Heart right ventricle (tissue), 16 donors: ENCODE data around the gene MED10. TPM values are rescaled to one million over a fixed set of nuclear protein-coding genes. Genes with fewer than 3 reads are reported as not detected.

Source experiments
- ATAC-seq, 8 donors: fragments of 200-7000 bp; cut with Tn5 transposase; one replicate each; pipeline ENCODE4 v1.9.1; 2020; ENCODE audit warnings: mild to moderate bottlenecking in 8 of 8, moderate library complexity in 8 of 8, moderate number of reproducible peaks in 1 of 8
- DNase-seq, 2 donors: peaks; one replicate each; pipeline ENCODE4 v3.0.0-alpha.2; 2020
- H3K27ac ChIP-seq, 10 donors: fragments of 200-600 bp; sonication (generic) in 2 of 10; one replicate each; pipeline versions ENCODE4 v1.5.0 to v1.8.0; 2020 to 2022; ENCODE audit warnings: mild to moderate bottlenecking in 3 of 10
- H3K27me3 ChIP-seq, 7 donors: fragments of 200-600 bp; one replicate each; pipeline ENCODE4 v1.8.0; 2021 to 2022; ENCODE audit warnings: mild to moderate bottlenecking in 2 of 7
- H3K36me3 ChIP-seq, 9 donors: fragments of 200-600 bp; sonication (generic) in 1 of 9; one replicate each; pipeline versions ENCODE4 v1.5.0 to v1.8.0; 2020 to 2022; ENCODE audit warnings: mild to moderate bottlenecking in 2 of 9
- H3K4me1 ChIP-seq, 9 donors: fragments of 200-600 bp; sonication (generic) in 1 of 9; one replicate each; pipeline versions ENCODE4 v1.5.0 to v1.8.0; 2020 to 2022; ENCODE audit warnings: mild to moderate bottlenecking in 4 of 9
- H3K4me3 ChIP-seq, 10 donors: fragments of 200-600 bp; sonication (generic) in 2 of 10; one replicate each; pipeline versions ENCODE4 v1.5.0 to v1.8.0; 2020 to 2022; ENCODE audit warnings: mild to moderate bottlenecking in 7 of 10, moderate library complexity in 2 of 10
- H3K9me3 ChIP-seq, 11 donors: fragments of 200-600 bp in 10 of 11; sonication (generic) in 2 of 11; one replicate each; pipeline versions ENCODE4 v1.5.0 to v1.8.0; 2013 to 2022; ENCODE audit warnings: mild to moderate bottlenecking in 2 of 11, control low read depth in 1 of 11, moderate library complexity in 1 of 11
- CTCF ChIP-seq, 9 donors: fragments of 200-600 bp; sonication (generic) in 2 of 9; IDR thresholded peaks; one replicate each; pipeline versions ENCODE4 v1.5.0 to v1.8.0; 2021 to 2022; ENCODE audit warnings: antibody characterized with exemption in 9 of 9, mild to moderate bottlenecking in 5 of 9, moderate library complexity in 1 of 9
- WGBS, 2 donors: extraction: QIAGEN DNeasy Blood & Tissue Kit; methylation state at CpG; one replicate each; pipeline ENCODE4 v1.1.7; 2013; ENCODE audit warnings: inconsistent platforms in 1 of 2; 5-methylcytosine and 5-hydroxymethylcytosine counted together
- intact Hi-C, 10 donors: fragments of 100-400 bp; cut with DNase I; formaldehyde crosslinking; loops; one replicate each; pipeline versions ENCODE4 v1.11.1 to v1.14.2; 2022
- long read RNA-seq, 3 donors: library from polyadenylated mRNA; unstranded; transcript quantifications; one replicate each; pipeline ENCODE4 v2.0.0, GENCODE V29; 2020 to 2021
- polyA plus RNA-seq, 2 donors: library from polyadenylated mRNA; stranded (reverse); fragments of 200-250 nt; gene quantifications; one replicate each; pipeline ENCODE4 v1.2.3, GENCODE V29; 2013
- total RNA-seq, 10 donors: library from RNA; stranded (reverse); fragmentation: NEBNext Ultra II Directional in 3 of 10; extraction: Animal tissue kit (Norgen Biotek cat#: 25700) in 3 of 10; gene quantifications; one replicate each; pipeline versions ENCODE4 v1.2.1 to v1.2.4, GENCODE V29; 2021 to 2023
- donor health status: Arrhythmogenic right ventricular cardiomyopathy.
- donor health status: ischemic (EF 13 %, LVEDD 7.1; RV severe dilation, severe dysfunction).
- donor health status: healthy with polysubstance abuse.
- donor health status: DM: no; HTN: yes; CAD: no.
- donor health status: DM: no; HTN: no; CAD: no.
- donor health status: ischemic (EF 25% LVEDD 6.9; RV normal size, moderate dysfunction).
- donor health status: ischemic (EF 25% LVEDD 5.7; RV mildly dilated, moderate dysfunction).
- donor health status: healthy.
- donor health status: DM: yes; HTN: yes; CAD: no.
- donor health status: Ischemic cardiomyopathy.
- donor health status: ischemic (EF 35%, LVEDD 5.7; RV mildly dilated, moderate dysfunction).
- donor health status: nonischemic (EF 11% LVEDD 7.7; RV severe dilation, severe dysfunction).
- donor health status: DM: yes; HTN: yes; CAD: no.
- donor health status: PGD.
- donor health status: ischemic (EF 29% LVEDD 5.4; RV normal size, mild dysfunction).
- donor health status: nonischemic (EF 23%, LVEDD 6.1; RV moderate dilation, normal function).

Gene MED10
- total RNA-seq = 10 to 100 TPM; 15.3 to 29.5 (median 22.4) TPM
- 10 to 100 TPM; 27.8 to 45.4 TPM for polyA plus RNA-seq
- long read RNA-seq, donor 1, transcript MED10-201 (4 exons, 1,141 nt) = major isoform, 21 of 26 reads
- long read RNA-seq, donor 1, partial matches to known transcripts = 2 of 26 reads
- long read RNA-seq, donor 1, other reads (novel, unspliced or antisense) = 3 of 26 reads
- long read RNA-seq, donor 2, transcript MED10-201 (4 exons, 1,141 nt) = major isoform, 16 of 18 reads
- long read RNA-seq, donor 2, partial matches to known transcripts = 0 of 18 reads
- long read RNA-seq, donor 2, other reads (novel, unspliced or antisense) = 2 of 18 reads
- long read RNA-seq, donor 3, transcript MED10-201 (4 exons, 1,141 nt) = major isoform, 17 of 29 reads
- long read RNA-seq, donor 3, partial matches to known transcripts = 0 of 29 reads
- long read RNA-seq, donor 3, other reads (novel, unspliced or antisense) = 12 of 29 reads

GRCh38 chr5:6377905-6378765 lies at the start of gene MED10:
TSS of gene MED10 (minus strand) at chr5:6378547. CDS start at chr5:6378483, 64 bp downstream.
- 1% methylated on average over 60 of the region's 60 CpGs for WGBS, 2 donors
- no peaks in the 10 kb centered on the region for H3K9me3 ChIP-seq
- peak within 1 kb of the TSS; percentile 74 to 99 (median 92) for H3K4me3 ChIP-seq
- intact Hi-C loops = loop anchor here in 6 of 10 donors (2.0 to 10.0 kb wide), 8 partner anchors 65 to 883 kb away; partner anchors contain the start of genes UBE2QL1 (in 2 of the 6), NSUN2 (in 1 of the 6) and SRD5A1 (in 1 of the 6)
- no peak for TF ChIP-seq CTCF (IDR thresholded peaks at IDR 0.05)
- H3K27ac ChIP-seq = peak within 1 kb of the TSS; percentile 44 to 96 (median 90)
- peaks cover 0 to 1% (median 0%) of the 10 kb centered on the region in 7 donors for H3K27me3 ChIP-seq
- peaks cover 5 to 33% (median 20%) of the 10 kb centered on the region in 9 donors for H3K4me1 ChIP-seq
- ATAC-seq (peak; percentile 99 to 100 (median 100)), DNase-seq (peak; percentile 96 to 97)
- H3K36me3 ChIP-seq = peaks cover 0 to 42% (median 29%) of the 10 kb centered on the region in 9 donors

GRCh38 chr5:6427694-6428093 lies 49.3 kb upstream of the MED10 start:
- intact Hi-C loops = no loop called here
- H3K27me3 ChIP-seq = peaks cover 0 to 9% (median 0%) of the 10 kb centered on the region in 7 donors
- 71 to 83% methylated on average over 4 of the region's 4 CpGs for whole genome bisulfite sequencing, 2 donors
- no peak overlapping the region for H3K4me3 ChIP-seq
- no peak for DNase-seq
- no peaks in the 10 kb centered on the region for H3K36me3 ChIP-seq
- ATAC-seq = no peak
- H3K4me1 ChIP-seq = peaks cover 0 to 28% (median 6%) of the 10 kb centered on the region in 9 donors
- no peak for TF ChIP-seq CTCF (IDR thresholded peaks at IDR 0.05)
- H3K9me3 ChIP-seq = no peaks in the 10 kb centered on the region
- no peak overlapping the region for H3K27ac ChIP-seq

- no peak for TF ChIP-seq CTCF (IDR thresholded peaks at IDR 0.05)
- intact Hi-C loops = no loop called here
- DNase-seq (no peak), ATAC-seq (no peak)
- Histone ChIP-seq H3K27me3 (peaks cover 0 to 4% (median 0%) of the 10 kb centered on the region in 7 donors), H3K4me1 (peaks cover 0 to 3% (median 0%) of the 10 kb centered on the region in 9 donors), H3K27ac (no peak overlapping the region), H3K4me3 (no peak overlapping the region), H3K36me3 (no peaks in the 10 kb centered on the region), H3K9me3 (no peaks in the 10 kb centered on the region)
These were observed 46.4 kb upstream of the MED10 start for GRCh38 chr5:6424700-6425099.

GRCh38 chr5:6424110-6424659 lies 45.8 kb upstream of the MED10 start:
- peak in 1 of 8 donors; percentile 5 for ATAC-seq
- no peak for TF ChIP-seq CTCF (IDR thresholded peaks at IDR 0.05)

More at GRCh38 chr5:6424110-6424659, 45.8 kb upstream of the MED10 start:
- 89% methylated on average over 8 of the region's 8 CpGs for WGBS, 2 donors
- Histone ChIP-seq H3K27ac (no peak overlapping the region), H3K4me3 (no peak overlapping the region), H3K27me3 (peaks cover 0 to 4% (median 0%) of the 10 kb centered on the region in 7 donors), H3K4me1 (peaks cover 0 to 8% (median 0%) of the 10 kb centered on the region in 9 donors), H3K36me3 (no peaks in the 10 kb centered on the region), H3K9me3 (no peaks in the 10 kb centered on the region)
- intact Hi-C loops = no loop called here
- no peak for DNase-seq
